ENCODE data around the gene ZSWIM8. TPM values are rescaled to one million over a fixed set of nuclear protein-coding genes. Genes with fewer than 3 reads are reported as not detected.

ZSWIM8 gene
- total and polyA plus RNA-seq, 2 of the 8 experiments (the other 6 are each of a cell fraction or from before 2014, with no cell fraction given): 44.7 to 99.7 TPM

GRCh38 chr10:73819513-73820093, 34.2 kb downstream of the ZSWIM8 start:
- H2BK15ac ChIP-seq (ENCODE audit: low read length): no peak overlapping the region
- no peak overlapping the region for H2BK12ac ChIP-seq (ENCODE audit: low read depth, low read length)
- H3K27ac ChIP-seq (ENCODE audit: low read depth, low read length): no peak overlapping the region
- DNase-seq (ENCODE audit: low read depth in 1 of 2, low spot score in 2 of 2): peak in 1 of 2 experiments; percentile 59
- H2BK20ac ChIP-seq (ENCODE audit: low read length): no peak overlapping the region
- POLR2A ChIA-PET (ENCODE audit: partially characterized antibody): interaction anchor here (0.6 to 2.4 kb wide), 3 partner anchors 45 to 499 kb away, joined by 3 to 7 read pairs (median 3); a partner anchor contains a TSS
- no peaks in the 10 kb centered on the region for H3K23me2 ChIP-seq (ENCODE audit: low read depth, low read length)
- H3K4ac ChIP-seq (replicated peaks; ENCODE audit: insufficient read length, low read depth, low read length): no peak overlapping the region
- CTCF ChIA-PET (ENCODE audit: partially characterized antibody): interaction anchor here (0.6 to 16.0 kb wide), 13 partner anchors 10 to 690 kb away, joined by 3 to 209 read pairs (median 4); no protein-coding TSS in a partner anchor
- no peak overlapping the region for H4K91ac ChIP-seq (replicated peaks; ENCODE audit: insufficient read length, low read length)
- H3K4me2 ChIP-seq (ENCODE audit: insufficient read depth in 1 of 2, low read depth in 2 of 2, low read length in 2 of 2): no peak overlapping the region
- no peaks in the 10 kb centered on the region; a peak in 1 of 7 replicates for H3K27me3 ChIP-seq (replicated peaks in 1 of 4; ENCODE audit: control insufficient read depth in 3 of 4, extremely low read depth in 1 of 4, insufficient read depth in 3 of 4, low read length in 3 of 4)
- no peak overlapping the region for H3K56ac ChIP-seq (replicated peaks; ENCODE audit: insufficient read length, low read depth, low read length)
- no peak overlapping the region for H3K23ac ChIP-seq (ENCODE audit: insufficient read length)
- H4K20me1 ChIP-seq (replicated peaks in 1 of 2; ENCODE audit: control insufficient read depth in 1 of 2, insufficient read depth in 2 of 2, low read length in 2 of 2): peaks cover 0 to 4% of the 10 kb centered on the region in 2 experiments
- no peak overlapping the region for H4K5ac ChIP-seq (ENCODE audit: insufficient read length, low read depth, low read length)
- H3K18ac ChIP-seq (ENCODE audit: extremely low read depth, low read length): no peak overlapping the region
- H3K14ac ChIP-seq (ENCODE audit: insufficient read length): no peak overlapping the region
- TF ChIP-seq BRCA1 (IDR thresholded peaks at IDR 0.05; ENCODE audit: low read depth, low read length) (no peak), CTCF (IDR thresholded peaks at IDR 0.05; ENCODE audit: control extremely low read depth in 1 of 3, insufficient read depth in 1 of 3, low read depth in 1 of 3, low read length in 3 of 3) (peak; percentile 13 to 48 (median 38); a peak in 3 of 4 replicates), EZH2 (IDR thresholded peaks at IDR 0.05; ENCODE audit: low read depth, low read length, severe bottlenecking) (no peak), KDM4A (IDR thresholded peaks at IDR 0.05; ENCODE audit: low read depth, low read length, severe bottlenecking) (no peak)
- no peak overlapping the region for H2AK5ac ChIP-seq (ENCODE audit: low read depth, low read length)
- no peak overlapping the region for H2AFZ ChIP-seq (ENCODE audit: low read length)
- H2BK5ac ChIP-seq (ENCODE audit: low read depth, low read length): no peak overlapping the region
- H4K8ac ChIP-seq (ENCODE audit: extremely low read depth, insufficient read depth, low read length): no peak overlapping the region; the same call in 1 of the 2 replicates
- H3K4me1 ChIP-seq (replicated peaks in 1 of 4; ENCODE audit: control insufficient read depth in 3 of 4, insufficient read depth in 4 of 4, low read length in 3 of 4): no peaks in the 10 kb centered on the region
- no peak overlapping the region for H3K4me3 ChIP-seq (ENCODE audit: extremely low read depth in 1 of 4, insufficient read depth in 2 of 4, low read depth in 3 of 4, low read length in 4 of 4)
- no peak overlapping the region for H3K9ac ChIP-seq (replicated peaks in 1 of 4; ENCODE audit: extremely low read depth in 1 of 4, low read depth in 3 of 4, low read length in 3 of 4)
- H3K79me2 ChIP-seq (ENCODE audit: control insufficient read depth in 1 of 2, insufficient read depth in 2 of 2, low read length in 2 of 2): no peaks in the 10 kb centered on the region
- no peaks in the 10 kb centered on the region for H3K79me1 ChIP-seq (ENCODE audit: low read depth, low read length)
- no peak for FAIRE-seq
- no peak overlapping the region for H2BK120ac ChIP-seq (replicated peaks; ENCODE audit: low read depth, low read length)
- WGBS, 2 experiments (ENCODE audit: extremely low coverage in 1 of 2, insufficient coverage in 1 of 2, insufficient read length in 1 of 2, insufficient replicate concordance in 2 of 2, low coverage in 1 of 2, low lambda C conversion rate in 2 of 2, missing lambda C conversion rate in 1 of 2): 81% methylated on average over 20 of the region's 20 CpGs; no CpG with 5 or more reads in 1 of the 2 experiments
- H3K9me3 ChIP-seq (ENCODE audit: insufficient read depth in 2 of 2, low read depth in 1 of 2, low read length in 1 of 2): no peaks in the 10 kb centered on the region
- peaks cover 3 to 16% (median 10%) of the 10 kb centered on the region in 4 experiments; a peak in 6 of 8 replicates for H3K36me3 ChIP-seq (ENCODE audit: control insufficient read depth in 2 of 4, insufficient read depth in 4 of 4, low read length in 3 of 4)
